Astrocyte (in vitro differentiated cells and primary cell): ENCODE measurements around the gene TAL1.

Experiments
- CTCF ChIP-seq: IDR thresholded peaks from 2 replicates; pipeline ENCODE4 v1.5.1; 2011; ENCODE audit warnings: low read depth, mild to moderate bottlenecking, inconsistent platforms, low read length, moderate library complexity; ENCODE audit not compliant: insufficient read depth
- EZH2 ChIP-seq: IDR thresholded peaks from 2 replicates; pipeline ENCODE4 v1.6.1; 2012; ENCODE audit warnings: mild to moderate bottlenecking, low read length, inconsistent platforms; ENCODE audit not compliant: insufficient read depth

- TF ChIP-seq CTCF: no peak
- TF ChIP-seq EZH2: no peak
These were observed 18.6 kb downstream of the TAL1 start for GRCh38 chr1:47213230-47213963.
